Measurements from ENCODE around the gene HOXD3.

The HOXD3 gene

GRCh38 chr2:176162911-176163671 lies 6.0 kb downstream of the HOXD3 start:
- no peak for DNase-seq (ENCODE audit: low read depth)

GRCh38 chr2:176163672-176164056 lies 6.6 kb downstream of the HOXD3 start:
- no peak for DNase-seq (ENCODE audit: low read depth)

GRCh38 chr2:176164201-176164600 lies 7.1 kb downstream of the HOXD3 start:
- no peak for DNase-seq (ENCODE audit: low read depth)

GRCh38 chr2:176164611-176165369 lies 7.7 kb downstream of the HOXD3 start:
- DNase-seq (ENCODE audit: low read depth): no peak

GRCh38 chr2:176165370-176166050 lies 8.4 kb downstream of the HOXD3 start:
- DNase-seq (ENCODE audit: low read depth): no peak

GRCh38 chr2:176166272-176166671 lies 9.2 kb downstream of the HOXD3 start:
- DNase-seq (ENCODE audit: low read depth): no peak

- no peak for DNase-seq (ENCODE audit: low read depth)
These were observed 10.3 kb downstream of the HOXD3 start for GRCh38 chr2:176167398-176167797.

GRCh38 chr2:176169181-176169580 lies 12.1 kb downstream of the HOXD3 start:
- DNase-seq (ENCODE audit: low read depth): no peak

GRCh38 chr2:176169711-176170110 lies 12.6 kb downstream of the HOXD3 start:
- DNase-seq (ENCODE audit: low read depth): no peak

GRCh38 chr2:176170602-176171305 lies 13.6 kb downstream of the HOXD3 start:
- DNase-seq (ENCODE audit: low read depth): no peak

- DNase-seq (ENCODE audit: low read depth): no peak
These were observed 14.4 kb downstream of the HOXD3 start for GRCh38 chr2:176171351-176172006.

- DNase-seq (ENCODE audit: low read depth): no peak
These were observed 15.1 kb downstream of the HOXD3 start for GRCh38 chr2:176172007-176172894.

- no peak for DNase-seq (ENCODE audit: low read depth)
These were observed 15.9 kb downstream of the HOXD3 start for GRCh38 chr2:176172895-176173566.

GRCh38 chr2:176173567-176174381 lies 16.7 kb downstream of the HOXD3 start:
- no peak for DNase-seq (ENCODE audit: low read depth)

- no peak for DNase-seq (ENCODE audit: low read depth)
These were observed 17.3 kb downstream of the HOXD3 start for GRCh38 chr2:176174382-176174823.

GRCh38 chr2:176174824-176175708 lies 18.0 kb downstream of the HOXD3 start:
- no peak for DNase-seq (ENCODE audit: low read depth)

- no peak for DNase-seq (ENCODE audit: low read depth)
These were observed 18.9 kb downstream of the HOXD3 start for GRCh38 chr2:176175709-176176607.

All from stromal cell of bone marrow (primary cell).